Breast epithelium (tissue), 3 donors: ENCODE measurements around the gene TDG.

Source experiments
- CTCF ChIP-seq, 3 donors: fragments of 450-650 bp; IDR thresholded peaks; one replicate each; pipeline ENCODE4 v1.5.1; 2016 to 2017; ENCODE audit warnings: antibody characterized with exemption in 3 of 3, mild to moderate bottlenecking in 3 of 3, moderate library complexity in 3 of 3
- POLR2A ChIP-seq: fragments of 450-650 bp; IDR thresholded peaks from one replicate; pipeline ENCODE4 v1.6.1; 2016; ENCODE audit warnings: antibody characterized with exemption, mild to moderate bottlenecking, moderate library complexity
- POLR2AphosphoS5 ChIP-seq, 3 donors: sonication (generic); formaldehyde crosslinking; IDR thresholded peaks; one replicate each; pipeline ENCODE4 v1.6.1; 2017; ENCODE audit warnings: antibody characterized with exemption in 3 of 3

DNA sequence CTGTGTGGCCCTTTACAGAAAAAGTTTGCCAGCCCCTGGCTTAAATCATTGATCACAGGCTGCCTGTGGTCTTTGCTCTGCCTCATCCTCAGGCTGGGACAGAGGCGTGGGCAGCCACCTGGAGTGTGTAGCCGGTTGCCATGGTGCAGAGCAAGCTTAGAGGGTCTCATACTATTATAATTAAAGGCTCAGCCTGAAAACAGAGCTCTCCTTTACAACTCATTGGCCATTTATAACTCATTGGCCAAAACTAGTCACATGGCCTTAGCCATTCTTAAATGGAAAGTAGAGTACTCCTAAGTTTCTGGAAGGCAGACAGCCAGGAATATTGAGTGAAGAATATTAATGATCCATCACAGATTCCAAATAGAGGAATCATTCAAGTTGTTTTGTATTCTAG, 32.4 kb upstream of the TDG start:
- TF ChIP-seq CTCF (IDR thresholded peaks at IDR 0.05) (no peak), POLR2A (no peak), POLR2AphosphoS5 (IDR thresholded peaks at IDR 0.05) (no peak)
